ENCODE measurements around the gene ACOX3.

The ACOX3 gene

DNA sequence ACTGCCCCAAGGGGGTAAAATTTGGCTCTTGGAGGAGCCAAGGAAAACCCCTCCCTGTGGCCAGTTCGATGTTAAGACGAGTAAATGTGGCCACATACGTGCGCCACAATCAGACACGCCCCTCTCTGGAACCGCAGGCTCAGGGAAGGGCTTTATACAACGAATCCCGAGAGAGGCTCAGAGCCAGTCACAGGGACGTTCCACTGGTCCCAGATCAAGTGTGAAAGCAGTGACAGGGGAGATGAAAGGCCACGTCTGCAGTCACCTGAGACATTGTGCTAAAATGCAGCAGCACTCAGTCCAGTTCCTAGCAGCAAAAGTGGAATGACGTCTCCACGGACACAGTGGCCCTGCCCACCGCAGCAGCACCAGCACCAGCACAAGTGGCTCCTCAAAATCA lies 68.0 kb downstream of the ACOX3 start:
- no peak for DNase-seq (ENCODE audit: low read depth)
- no peak overlapping the region for H3K4me3 ChIP-seq (ENCODE audit: control insufficient read depth, low read depth, low read length)
- TF ChIP-seq, protein P1, sequence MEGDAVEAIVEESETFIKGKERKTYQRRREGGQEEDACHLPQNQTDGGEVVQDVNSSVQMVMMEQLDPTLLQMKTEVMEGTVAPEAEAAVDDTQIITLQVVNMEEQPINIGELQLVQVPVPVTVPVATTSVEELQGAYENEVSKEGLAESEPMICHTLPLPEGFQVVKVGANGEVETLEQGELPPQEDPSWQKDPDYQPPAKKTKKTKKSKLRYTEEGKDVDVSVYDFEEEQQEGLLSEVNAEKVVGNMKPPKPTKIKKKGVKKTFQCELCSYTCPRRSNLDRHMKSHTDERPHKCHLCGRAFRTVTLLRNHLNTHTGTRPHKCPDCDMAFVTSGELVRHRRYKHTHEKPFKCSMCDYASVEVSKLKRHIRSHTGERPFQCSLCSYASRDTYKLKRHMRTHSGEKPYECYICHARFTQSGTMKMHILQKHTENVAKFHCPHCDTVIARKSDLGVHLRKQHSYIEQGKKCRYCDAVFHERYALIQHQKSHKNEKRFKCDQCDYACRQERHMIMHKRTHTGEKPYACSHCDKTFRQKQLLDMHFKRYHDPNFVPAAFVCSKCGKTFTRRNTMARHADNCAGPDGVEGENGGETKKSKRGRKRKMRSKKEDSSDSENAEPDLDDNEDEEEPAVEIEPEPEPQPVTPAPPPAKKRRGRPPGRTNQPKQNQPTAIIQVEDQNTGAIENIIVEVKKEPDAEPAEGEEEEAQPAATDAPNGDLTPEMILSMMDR (IDR thresholded peaks at IDR 0.05; ENCODE audit: control insufficient read depth, insufficient read depth, low read depth, low read length, missing control alignments), result no peak

DNA sequence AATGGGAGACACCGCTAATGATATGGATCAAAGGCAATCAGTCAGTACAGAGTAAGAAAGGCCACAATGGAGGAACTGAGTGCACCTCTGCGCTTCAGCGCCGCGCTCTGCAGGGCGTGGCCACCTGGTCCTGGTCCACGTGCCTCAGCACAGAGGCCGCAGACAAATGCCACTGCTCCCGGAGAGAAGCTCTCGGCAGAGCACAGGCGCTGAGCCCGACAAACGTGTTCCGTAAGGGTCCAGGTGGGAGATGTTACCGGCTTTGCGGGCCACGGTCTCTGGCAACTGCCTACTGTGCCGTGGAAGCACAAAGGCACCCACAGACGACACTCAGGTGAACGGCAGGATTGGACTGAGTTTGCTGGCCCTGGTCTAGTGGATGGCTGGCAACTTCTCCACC lies 68.9 kb downstream of the ACOX3 start:
- DNase-seq (ENCODE audit: low read depth), result no peak
- H3K4me3 ChIP-seq (ENCODE audit: control insufficient read depth, low read depth, low read length), result no peak overlapping the region
- TF ChIP-seq, protein P1 (IDR thresholded peaks at IDR 0.05; ENCODE audit: control insufficient read depth, insufficient read depth, low read depth, low read length, missing control alignments), result no peak

DNA sequence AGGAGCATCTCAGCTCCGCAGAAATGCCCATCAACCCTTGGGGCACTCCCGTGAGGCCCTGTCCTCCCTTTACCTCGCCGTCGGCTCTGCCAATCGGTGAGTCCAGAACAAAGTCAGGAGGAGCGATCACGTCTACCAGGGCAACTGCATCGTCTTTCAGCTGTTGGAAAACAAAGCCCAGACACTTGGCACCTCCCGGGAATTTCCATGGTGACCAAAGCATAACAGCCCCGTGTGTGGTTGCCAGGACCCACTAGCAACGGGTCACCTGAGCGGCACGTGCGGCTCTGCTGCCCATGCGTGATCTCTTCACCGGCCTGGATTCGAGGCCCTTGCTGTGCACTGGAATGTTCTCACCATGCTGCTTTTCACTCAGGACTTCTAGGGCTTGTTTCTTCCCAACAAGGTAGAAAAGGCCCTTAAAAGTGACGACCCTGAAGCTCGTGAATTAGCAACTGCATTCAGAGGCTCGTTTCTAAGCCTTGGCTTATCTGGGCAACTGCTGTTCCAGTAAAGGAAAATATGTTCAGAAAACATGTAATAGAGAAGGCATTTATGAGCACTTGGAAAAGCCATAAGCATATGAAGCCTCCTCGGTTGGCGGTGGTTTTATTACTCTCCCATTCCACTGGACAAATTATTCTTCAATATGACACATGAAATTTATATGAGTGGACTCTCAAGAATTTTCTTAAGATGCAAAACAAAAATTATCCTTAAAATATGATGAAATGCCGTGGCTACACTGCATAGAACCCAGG lies 69.5 kb downstream of the ACOX3 start:
- H3K4me3 ChIP-seq (ENCODE audit: control insufficient read depth, low read depth, low read length), result no peak overlapping the region
- DNase-seq (ENCODE audit: low read depth), result peak; percentile 68
- TF ChIP-seq, protein P1 (IDR thresholded peaks at IDR 0.05; ENCODE audit: control insufficient read depth, insufficient read depth, low read depth, low read length, missing control alignments), result no peak

DNA sequence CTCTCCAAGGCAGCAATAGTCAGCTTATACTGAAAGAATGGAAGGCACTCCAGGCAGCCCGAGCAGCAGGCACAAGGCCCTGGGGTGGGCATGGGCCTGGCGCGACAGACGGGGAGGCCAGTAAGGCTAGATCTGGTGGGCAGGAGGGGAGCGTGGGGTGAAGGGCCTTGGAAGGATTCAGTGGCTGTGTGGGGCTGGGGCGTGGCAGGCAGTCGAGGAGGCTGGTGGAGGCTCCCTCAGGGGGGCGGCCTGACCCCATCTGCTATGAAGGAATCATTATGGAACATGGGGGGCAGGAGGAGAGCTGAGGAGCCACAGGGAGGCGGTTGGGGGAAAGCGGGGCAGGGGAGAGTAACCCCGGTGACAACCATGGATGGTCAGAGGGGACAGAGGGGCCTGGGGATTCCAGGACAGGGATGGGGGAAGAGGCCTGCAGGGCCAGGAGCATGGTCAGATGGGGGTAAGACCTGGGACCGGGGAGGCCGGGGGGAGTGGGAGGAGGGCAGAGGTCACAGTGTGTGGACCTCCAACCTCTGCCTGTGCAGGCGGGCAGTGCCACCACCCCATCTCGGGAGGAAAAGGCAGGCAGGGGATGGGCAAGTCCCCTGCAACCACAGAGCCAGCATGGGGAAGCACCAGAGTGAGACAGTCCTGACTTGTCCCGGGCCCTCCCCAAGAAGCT lies 70.3 kb downstream of the ACOX3 start:
- no peak for DNase-seq (ENCODE audit: low read depth)
- TF ChIP-seq, protein P1 (IDR thresholded peaks at IDR 0.05; ENCODE audit: control insufficient read depth, insufficient read depth, low read depth, low read length, missing control alignments), result no peak
- H3K4me3 ChIP-seq (ENCODE audit: control insufficient read depth, low read depth, low read length), result no peak overlapping the region

DNA sequence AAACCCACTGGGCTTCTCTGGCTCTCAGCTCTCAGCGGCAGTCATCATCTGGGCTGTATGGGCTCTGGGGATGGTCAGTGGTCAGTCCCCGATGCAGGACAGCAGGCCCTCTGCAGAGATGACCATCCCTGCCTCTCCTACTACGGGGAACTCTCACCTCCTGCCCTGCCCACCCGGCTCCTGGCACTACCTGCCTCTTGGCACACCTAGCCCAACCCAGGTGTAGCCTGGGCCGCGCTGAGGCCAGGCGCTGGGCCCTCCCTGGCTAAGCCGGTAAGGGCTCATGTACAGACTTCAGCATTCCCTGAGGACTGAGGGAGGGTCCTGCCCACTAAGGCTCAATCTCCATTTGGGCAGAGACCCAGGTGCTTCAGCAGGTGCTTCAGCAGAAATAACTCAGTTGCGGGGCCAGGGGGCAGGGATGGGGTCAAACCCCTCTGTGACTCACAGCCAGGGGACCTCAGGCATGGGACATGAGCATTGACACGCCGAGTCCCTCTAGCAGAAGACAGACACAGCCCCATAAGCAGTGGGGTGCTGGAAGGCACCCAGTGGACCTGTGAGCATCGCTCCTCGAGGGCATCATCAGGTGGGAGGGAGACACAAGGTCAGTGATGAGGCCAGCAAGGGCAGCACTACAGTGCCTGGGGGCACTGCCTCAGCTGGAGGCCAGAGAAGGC lies 71.0 kb downstream of the ACOX3 start:
- no peak overlapping the region for H3K4me3 ChIP-seq (ENCODE audit: control insufficient read depth, low read depth, low read length)
- DNase-seq (ENCODE audit: low read depth), result no peak
- TF ChIP-seq, protein P1 (IDR thresholded peaks at IDR 0.05; ENCODE audit: control insufficient read depth, insufficient read depth, low read depth, low read length, missing control alignments), result no peak

DNA sequence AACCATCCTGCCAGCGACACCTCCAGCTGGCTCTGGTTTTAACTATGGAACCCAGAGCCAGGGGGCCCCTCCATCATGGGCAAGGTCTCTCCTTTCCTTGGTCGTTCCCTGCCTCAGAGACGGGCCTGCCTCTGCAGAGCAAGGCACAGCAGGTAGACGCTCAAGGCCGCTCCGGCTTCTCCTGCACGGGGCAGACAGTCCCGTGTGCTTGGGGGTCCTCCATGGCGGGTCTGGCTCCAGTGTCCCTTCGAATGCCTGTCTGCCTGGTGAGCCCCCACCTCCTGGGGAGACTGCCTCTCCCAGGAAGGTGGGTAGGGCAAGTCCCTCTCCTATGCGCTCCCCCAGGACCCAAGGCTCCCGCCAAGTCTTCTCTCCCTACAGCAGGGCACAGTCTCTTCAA lies 71.5 kb downstream of the ACOX3 start:
- DNase-seq (ENCODE audit: low read depth), result no peak
- TF ChIP-seq, protein P1 (IDR thresholded peaks at IDR 0.05; ENCODE audit: control insufficient read depth, insufficient read depth, low read depth, low read length, missing control alignments), result no peak
- H3K4me3 ChIP-seq (ENCODE audit: control insufficient read depth, low read depth, low read length), result no peak overlapping the region

Data from AG09309 (cell line).